ENCODE results near the gene ANP32E. TPM values are rescaled to one million over a fixed set of nuclear protein-coding genes. Genes with fewer than 3 reads are reported as not detected.
A peak's percentile ranks its signal among the peaks of the same experiment; 100 is the strongest.

ANP32E gene
- total and polyA plus RNA-seq, 2 of the 8 experiments (the other 6 are each of a cell fraction or from before 2014, with no cell fraction given) = 20.7 to 123 TPM

GRCh38 chr1:150186789-150187559 lies 48.9 kb downstream of the ANP32E start:
- 0 out of 4 replicates have a peak, but pooled peaks cover 0 to 5% of the 10 kb centered on the region in 2 experiments for H3K9me3 ChIP-seq (ENCODE audit: insufficient read depth in 2 of 2, low read depth in 1 of 2, low read length in 1 of 2)
- no peak for DNase-seq (ENCODE audit: low read depth in 1 of 2, low spot score in 2 of 2)

More at GRCh38 chr1:150186789-150187559, 48.9 kb downstream of the ANP32E start:
- Histone ChIP-seq H3K23me2 (ENCODE audit: low read depth, low read length) (no peaks in the 10 kb centered on the region), H4K20me1 (replicated peaks in 1 of 2; ENCODE audit: control insufficient read depth in 1 of 2, insufficient read depth in 2 of 2, low read length in 2 of 2) (no peaks in the 10 kb centered on the region), H3K9ac (replicated peaks in 1 of 4; ENCODE audit: extremely low read depth in 1 of 4, low read depth in 3 of 4, low read length in 3 of 4) (no peak overlapping the region), H3K27ac (ENCODE audit: low read depth, low read length) (no peak overlapping the region), H4K91ac (replicated peaks; ENCODE audit: insufficient read length, low read length) (no peak overlapping the region), H2AFZ (ENCODE audit: low read length) (no peak overlapping the region), H3K79me1 (ENCODE audit: low read depth, low read length) (no peaks in the 10 kb centered on the region), H3K79me2 (ENCODE audit: control insufficient read depth in 1 of 2, insufficient read depth in 2 of 2, low read length in 2 of 2) (no peaks in the 10 kb centered on the region), H2BK20ac (ENCODE audit: low read length) (no peak overlapping the region), H3K4me1 (replicated peaks in 1 of 4; ENCODE audit: control insufficient read depth in 3 of 4, insufficient read depth in 4 of 4, low read length in 3 of 4) (peaks cover 0 to 3% (median 0%) of the 10 kb centered on the region in 4 experiments; a peak in 1 of 7 replicates), H3K36me3 (ENCODE audit: control insufficient read depth in 2 of 4, insufficient read depth in 4 of 4, low read length in 3 of 4) (no peaks in the 10 kb centered on the region), H3K56ac (replicated peaks; ENCODE audit: insufficient read length, low read depth, low read length) (no peak overlapping the region), H3K4me3 (ENCODE audit: extremely low read depth in 1 of 4, insufficient read depth in 2 of 4, low read depth in 3 of 4, low read length in 4 of 4) (no peak overlapping the region), H2BK120ac (replicated peaks; ENCODE audit: low read depth, low read length) (no peak overlapping the region), H3K23ac (ENCODE audit: insufficient read length) (no peak overlapping the region), H3K14ac (ENCODE audit: insufficient read length) (no peak overlapping the region), H2BK15ac (ENCODE audit: low read length) (no peak overlapping the region), H2BK12ac (ENCODE audit: low read depth, low read length) (peak overlapping the region; percentile 29; the same call in 1 of the 2 replicates), H3K18ac (ENCODE audit: extremely low read depth, low read length) (no peak overlapping the region), H2BK5ac (ENCODE audit: low read depth, low read length) (no peak overlapping the region), H4K8ac (ENCODE audit: extremely low read depth, insufficient read depth, low read length) (no peak overlapping the region), H3K27me3 (replicated peaks in 1 of 4; ENCODE audit: control insufficient read depth in 3 of 4, extremely low read depth in 1 of 4, insufficient read depth in 3 of 4, low read length in 3 of 4) (no peaks in the 10 kb centered on the region), H4K5ac (ENCODE audit: insufficient read length, low read depth, low read length) (no peak overlapping the region), H3K4me2 (ENCODE audit: insufficient read depth in 1 of 2, low read depth in 2 of 2, low read length in 2 of 2) (no peak overlapping the region), H2AK5ac (ENCODE audit: low read depth, low read length) (no peak overlapping the region), H3K4ac (replicated peaks; ENCODE audit: insufficient read length, low read depth, low read length) (no peak overlapping the region)
- POLR2A ChIA-PET (ENCODE audit: partially characterized antibody) = interaction anchor here (0.6 to 3.5 kb wide), 15 partner anchors 8 to 380 kb away, joined by 3 to 22 read pairs (median 3); partner anchors contain the start of gene VPS45
- WGBS, 2 experiments (ENCODE audit: extremely low coverage in 1 of 2, insufficient coverage in 1 of 2, insufficient read length in 1 of 2, insufficient replicate concordance in 2 of 2, low coverage in 1 of 2, low lambda C conversion rate in 2 of 2, missing lambda C conversion rate in 1 of 2) = 61% methylated on average over 9 of the region's 10 CpGs; no CpG with 5 or more reads in 1 of the 2 experiments
- no peak for FAIRE-seq
- peak; percentile 75 to 79 for TF ChIP-seq RAD21 (IDR thresholded peaks at IDR 0.05 in 1 of 2, conservative IDR thresholded peaks at IDR 0.05 in 1 of 2; ENCODE audit: low read depth in 2 of 2, low read length in 2 of 2)
- TF ChIP-seq SIRT6 (IDR thresholded peaks at IDR 0.05; ENCODE audit: low read length) = no peak
- peak; percentile 14; the same call in 1 of the 2 replicates for TF ChIP-seq BACH1 (IDR thresholded peaks at IDR 0.05; ENCODE audit: low read length)
- no peak for TF ChIP-seq SP2 (IDR thresholded peaks at IDR 0.05; ENCODE audit: low read length)
- TF ChIP-seq PHF8 (conservative IDR thresholded peaks at IDR 0.05; ENCODE audit: low read depth, low read length) = no peak
- TF ChIP-seq, protein P1, sequence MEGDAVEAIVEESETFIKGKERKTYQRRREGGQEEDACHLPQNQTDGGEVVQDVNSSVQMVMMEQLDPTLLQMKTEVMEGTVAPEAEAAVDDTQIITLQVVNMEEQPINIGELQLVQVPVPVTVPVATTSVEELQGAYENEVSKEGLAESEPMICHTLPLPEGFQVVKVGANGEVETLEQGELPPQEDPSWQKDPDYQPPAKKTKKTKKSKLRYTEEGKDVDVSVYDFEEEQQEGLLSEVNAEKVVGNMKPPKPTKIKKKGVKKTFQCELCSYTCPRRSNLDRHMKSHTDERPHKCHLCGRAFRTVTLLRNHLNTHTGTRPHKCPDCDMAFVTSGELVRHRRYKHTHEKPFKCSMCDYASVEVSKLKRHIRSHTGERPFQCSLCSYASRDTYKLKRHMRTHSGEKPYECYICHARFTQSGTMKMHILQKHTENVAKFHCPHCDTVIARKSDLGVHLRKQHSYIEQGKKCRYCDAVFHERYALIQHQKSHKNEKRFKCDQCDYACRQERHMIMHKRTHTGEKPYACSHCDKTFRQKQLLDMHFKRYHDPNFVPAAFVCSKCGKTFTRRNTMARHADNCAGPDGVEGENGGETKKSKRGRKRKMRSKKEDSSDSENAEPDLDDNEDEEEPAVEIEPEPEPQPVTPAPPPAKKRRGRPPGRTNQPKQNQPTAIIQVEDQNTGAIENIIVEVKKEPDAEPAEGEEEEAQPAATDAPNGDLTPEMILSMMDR (IDR thresholded peaks at IDR 0.05; ENCODE audit: control extremely low read depth in 1 of 3, insufficient read depth in 1 of 3, low read depth in 1 of 3, low read length in 3 of 3) = peak in 2 of 3 experiments; percentile 4 to 38; a peak in 2 of 4 replicates
- peak; percentile 35; the same call in 1 of the 2 replicates for TF ChIP-seq KDM1A (IDR thresholded peaks at IDR 0.05; ENCODE audit: borderline replicate concordance, low read length)
- no peak for TF ChIP-seq YY1 (IDR thresholded peaks at IDR 0.05; ENCODE audit: low read depth, low read length)
- CTCF ChIA-PET (ENCODE audit: partially characterized antibody) = interaction anchor here (0.6 to 3.5 kb wide), 48 partner anchors 9 to 305 kb away, joined by 3 to 43 read pairs (median 4); no protein-coding TSS in a partner anchor

Data from H1 (cell line).